Endothelial cell of umbilical vein (primary cell): ENCODE measurements around the gene PIRT. TPM values are rescaled to one million over a fixed set of nuclear protein-coding genes. Genes with fewer than 3 reads are reported as not detected.

Source experiments
- BruUV-seq: library from RNA; stranded (reverse); fragments of 400-500 nt; replicated peaks from 2 replicates; lab custom pipeline; 2021; lab: Mats Ljungman, UMichigan
- CTCF ChIA-PET: fragments of 300-600, 350-600 bp; sonication (Branson Sonifier 250); formaldehyde crosslinking; loops from one replicate; lab custom pipeline; 2021; ENCODE audit warnings: antibody characterized with exemption, inconsistent platforms; lab: Charles Lee
- POLR2A ChIA-PET: fragments of 300-600, 350-600 bp; sonication (Branson Sonifier 250); formaldehyde crosslinking; loops from one replicate; lab custom pipeline; 2021; ENCODE audit warnings: antibody characterized with exemption, inconsistent platforms; lab: Charles Lee
- DNase-seq: peaks from one replicate; pipeline ENCODE4 v3.0.0-alpha.2; 2011; ENCODE audit warnings: low read depth, low spot score
- FAIRE-seq: peaks from 2 replicates; lab custom pipeline; 2011; peaks lifted over from hg19 to GRCh38; lab: Jason Lieb, UNC
- H2AFZ ChIP-seq: 2 replicates; pipeline ENCODE4 v1.6.0; 2012; ENCODE audit warnings: low read depth, low read length, control low read depth, inconsistent platforms
- H3K27ac ChIP-seq: 2 replicates; pipeline ENCODE4 v1.5.1; 2011; ENCODE audit warnings: low read depth, mild to moderate bottlenecking, control low read depth, low read length, moderate library complexity; ENCODE audit not compliant: insufficient read depth
- H3K27me3 ChIP-seq, 2 experiments: 2 replicates each; pipeline versions ENCODE4 v1.6.0 to v1.6.1; 2011; ENCODE audit warnings: low read length in 2 of 2, mixed read lengths in 1 of 2; ENCODE audit not compliant: control insufficient read depth in 2 of 2, insufficient read depth in 2 of 2
- H3K36me3 ChIP-seq, 2 experiments: 2 replicates in 1 of 2; 3 replicates in 1 of 2; pipeline ENCODE4 v1.5.1; 2011; ENCODE audit warnings: low read length in 2 of 2, mild to moderate bottlenecking in 1 of 2, moderate library complexity in 1 of 2; ENCODE audit not compliant: control insufficient read depth in 2 of 2, insufficient read depth in 2 of 2; ENCODE audit errors: extremely low read depth in 1 of 2
- H3K4me1 ChIP-seq: 3 replicates; pipeline ENCODE4 v1.5.1; 2011; ENCODE audit warnings: mild to moderate bottlenecking, low read length; ENCODE audit not compliant: control insufficient read depth, insufficient read depth; ENCODE audit errors: extremely low read depth
- H3K4me2 ChIP-seq: 2 replicates; pipeline ENCODE4 v1.6.1; 2011; ENCODE audit warnings: low read length, control low read depth, mixed read lengths; ENCODE audit not compliant: insufficient read depth
- H3K4me3 ChIP-seq, 3 experiments: fragments of 200-600 bp in 1 of 3; sonication (generic), shearing (Covaris generic) in 1 of 3; replicated peaks in 1 of 3; 2 replicates each; pipeline ENCODE4 v1.5.1; 2011 to 2016; ENCODE audit warnings: control low read depth in 3 of 3, low read length in 3 of 3, mild to moderate bottlenecking in 2 of 3, inconsistent platforms in 1 of 3, low read depth in 1 of 3, moderate library complexity in 1 of 3; ENCODE audit not compliant: insufficient read depth in 1 of 3
- H3K79me2 ChIP-seq: 2 replicates; pipeline ENCODE4 v1.6.0; 2012; ENCODE audit warnings: low read length, inconsistent platforms; ENCODE audit not compliant: control insufficient read depth, insufficient read depth
- H3K9ac ChIP-seq: replicated peaks from 2 replicates; pipeline ENCODE3; 2011; ENCODE audit warnings: low read length, control low read depth; ENCODE audit not compliant: insufficient read depth; ENCODE audit errors: extremely low read depth
- H3K9me1 ChIP-seq: replicated peaks from 3 replicates; pipeline ENCODE4 v1.6.0; 2011; ENCODE audit warnings: mild to moderate bottlenecking, low read length; ENCODE audit not compliant: control insufficient read depth, insufficient read depth; ENCODE audit errors: extremely low read depth
- H3K9me3 ChIP-seq: replicated peaks from 2 replicates; pipeline ENCODE4 v1.5.1; 2012; ENCODE audit warnings: low read length, inconsistent platforms; ENCODE audit not compliant: control insufficient read depth, insufficient read depth
- H4K20me1 ChIP-seq: replicated peaks from 2 replicates; pipeline ENCODE3; 2011; ENCODE audit warnings: mild to moderate bottlenecking, low read length; ENCODE audit not compliant: control insufficient read depth, insufficient read depth; ENCODE audit errors: extremely low read depth
- EZH2 ChIP-seq: IDR thresholded peaks from 2 replicates; pipeline ENCODE4 v1.6.1; 2012; ENCODE audit warnings: borderline replicate concordance, low read depth, mild to moderate bottlenecking, moderate library complexity, low read length, inconsistent platforms; ENCODE audit not compliant: severe bottlenecking
- FOS ChIP-seq: IDR thresholded peaks from 2 replicates; pipeline ENCODE4 v1.6.1; 2011; ENCODE audit warnings: mild to moderate bottlenecking, low read length, moderate library complexity, borderline replicate concordance; ENCODE audit not compliant: insufficient read depth
- GATA2 ChIP-seq: IDR thresholded peaks from 2 replicates; pipeline ENCODE4 v1.7.0; 2011; ENCODE audit warnings: low read depth, mild to moderate bottlenecking, moderate library complexity, mixed read lengths, low read length; ENCODE audit not compliant: insufficient read length, insufficient read depth
- JUN ChIP-seq: IDR thresholded peaks from 2 replicates; pipeline ENCODE4 v1.6.1; 2011; ENCODE audit warnings: borderline replicate concordance, low read depth; ENCODE audit not compliant: insufficient read length, insufficient read depth
- MYC ChIP-seq: IDR thresholded peaks from one replicate; pipeline ENCODE4 v1.6.1; 2011; ENCODE audit warnings: mild to moderate bottlenecking, low read depth, low read length
- POLR2A ChIP-seq: IDR thresholded peaks from 2 replicates; pipeline ENCODE4 v1.6.1; 2012; ENCODE audit warnings: low read depth, mild to moderate bottlenecking, control low read depth, low read length
- POLR2AphosphoS5 ChIP-seq: IDR thresholded peaks from 2 replicates; pipeline ENCODE4 v1.6.1; 2012; ENCODE audit warnings: low read depth, mild to moderate bottlenecking, control low read depth, low read length, moderate library complexity; ENCODE audit not compliant: insufficient read depth
- dilution Hi-C: fragments of 300-500 bp; cut with MboI; formaldehyde crosslinking; loops from one replicate; pipeline ENCODE4 v1.15.0; 2019; ENCODE audit warnings: low sequenced_read_pairs; ENCODE audit not compliant: extremely low pct_ligation_motif_present
- intact Hi-C: fragments of 100-400 bp; cut with micrococcal nuclease; formaldehyde crosslinking; loops from one replicate; pipeline ENCODE4 v1.10.0; 2022
- polyA plus RNA-seq, 4 experiments: library from polyadenylated mRNA; depleted of rRNA in 3 of 4; stranded (reverse) in 3 of 4; unstranded in 1 of 4; fragments of >200 nt; gene quantifications; 2 replicates each; pipeline versions ENCODE4 v1.2.1 to v1.2.3, GENCODE V29; 2011 to 2012; ENCODE audit warnings: missing spikeins in 1 of 4
- total RNA-seq: library from RNA; stranded (reverse); gene quantifications from 2 replicates; pipeline ENCODE4 v1.2.3, GENCODE V29; 2021
- TF ChIP-seq, protein P1 (sequence below), 2 donors: IDR thresholded peaks; 1 replicate in 1 of 2; 2 replicates in 1 of 2; pipeline ENCODE4 v1.5.1; 2011; ENCODE audit warnings: low read length in 2 of 2, mild to moderate bottlenecking in 2 of 2, moderate library complexity in 2 of 2, control low read depth in 1 of 2, inconsistent platforms in 1 of 2, low read depth in 1 of 2; ENCODE audit not compliant: insufficient read depth in 1 of 2; ENCODE audit errors: extremely low read depth in 1 of 2
- TF ChIP-seq, protein P2 (sequence below): IDR thresholded peaks from 2 replicates; pipeline ENCODE4 v1.6.1; 2011; ENCODE audit not compliant: insufficient read depth, insufficient read length

The PIRT gene
- total and polyA plus RNA-seq, 2 donors (not counting 3 experiments of a cell fraction or from before 2014, with no cell fraction given): not detected

GRCh38 chr17:10879190-10879836 is 41.4 kb upstream of the PIRT start:
- POLR2A ChIA-PET: interaction anchor here (0.7 kb wide), 1 partner anchor 267 kb away, joined by 3 read pairs; no protein-coding TSS in a partner anchor
- DNase-seq (no peak), FAIRE-seq (no peak)
- Histone ChIP-seq H2AFZ (no peak overlapping the region), H3K36me3 (no peaks in the 10 kb centered on the region), H3K27ac (no peak overlapping the region), H3K4me2 (no peak overlapping the region), H3K27me3 (no peaks in the 10 kb centered on the region), H4K20me1 (no peaks in the 10 kb centered on the region), H3K9ac (no peak overlapping the region), H3K4me1 (no peaks in the 10 kb centered on the region), H3K9me3 (no peaks in the 10 kb centered on the region), H3K4me3 (no peak overlapping the region), H3K79me2 (no peaks in the 10 kb centered on the region), H3K9me1 (no peaks in the 10 kb centered on the region)
- BruUV-seq: no TSS peak
- dilution Hi-C loops (no loop called here), intact Hi-C loops (no loop called here)
- CTCF ChIA-PET: interaction anchor here (4.7 kb wide), 1 partner anchor 1057 kb away, joined by 51 read pairs; no protein-coding TSS in a partner anchor
- TF ChIP-seq, protein P1, sequence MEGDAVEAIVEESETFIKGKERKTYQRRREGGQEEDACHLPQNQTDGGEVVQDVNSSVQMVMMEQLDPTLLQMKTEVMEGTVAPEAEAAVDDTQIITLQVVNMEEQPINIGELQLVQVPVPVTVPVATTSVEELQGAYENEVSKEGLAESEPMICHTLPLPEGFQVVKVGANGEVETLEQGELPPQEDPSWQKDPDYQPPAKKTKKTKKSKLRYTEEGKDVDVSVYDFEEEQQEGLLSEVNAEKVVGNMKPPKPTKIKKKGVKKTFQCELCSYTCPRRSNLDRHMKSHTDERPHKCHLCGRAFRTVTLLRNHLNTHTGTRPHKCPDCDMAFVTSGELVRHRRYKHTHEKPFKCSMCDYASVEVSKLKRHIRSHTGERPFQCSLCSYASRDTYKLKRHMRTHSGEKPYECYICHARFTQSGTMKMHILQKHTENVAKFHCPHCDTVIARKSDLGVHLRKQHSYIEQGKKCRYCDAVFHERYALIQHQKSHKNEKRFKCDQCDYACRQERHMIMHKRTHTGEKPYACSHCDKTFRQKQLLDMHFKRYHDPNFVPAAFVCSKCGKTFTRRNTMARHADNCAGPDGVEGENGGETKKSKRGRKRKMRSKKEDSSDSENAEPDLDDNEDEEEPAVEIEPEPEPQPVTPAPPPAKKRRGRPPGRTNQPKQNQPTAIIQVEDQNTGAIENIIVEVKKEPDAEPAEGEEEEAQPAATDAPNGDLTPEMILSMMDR (IDR thresholded peaks at IDR 0.05; ENCODE audit: extremely low read depth in 1 of 2, insufficient read depth in 1 of 2, low read depth in 1 of 2, low read length in 2 of 2): no peak
- TF ChIP-seq JUN: no peak
- no peak for TF ChIP-seq EZH2
- no peak for TF ChIP-seq POLR2AphosphoS5
- TF ChIP-seq, protein P2, sequence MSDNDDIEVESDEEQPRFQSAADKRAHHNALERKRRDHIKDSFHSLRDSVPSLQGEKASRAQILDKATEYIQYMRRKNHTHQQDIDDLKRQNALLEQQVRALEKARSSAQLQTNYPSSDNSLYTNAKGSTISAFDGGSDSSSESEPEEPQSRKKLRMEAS: no peak
- TF ChIP-seq MYC: no peak
- TF ChIP-seq GATA2: no peak
- no peak for TF ChIP-seq FOS
- no peak for TF ChIP-seq POLR2A
